ENCODE measurements around the gene DGKZ. TPM values are rescaled to one million over a fixed set of nuclear protein-coding genes. Genes with fewer than 3 reads are reported as not detected.
A peak's percentile ranks its signal among the peaks of the same experiment; 100 is the strongest.

The DGKZ gene
- total RNA-seq, 2 donors from 2014 or later: 79.4 to 86.4 TPM

DNA sequence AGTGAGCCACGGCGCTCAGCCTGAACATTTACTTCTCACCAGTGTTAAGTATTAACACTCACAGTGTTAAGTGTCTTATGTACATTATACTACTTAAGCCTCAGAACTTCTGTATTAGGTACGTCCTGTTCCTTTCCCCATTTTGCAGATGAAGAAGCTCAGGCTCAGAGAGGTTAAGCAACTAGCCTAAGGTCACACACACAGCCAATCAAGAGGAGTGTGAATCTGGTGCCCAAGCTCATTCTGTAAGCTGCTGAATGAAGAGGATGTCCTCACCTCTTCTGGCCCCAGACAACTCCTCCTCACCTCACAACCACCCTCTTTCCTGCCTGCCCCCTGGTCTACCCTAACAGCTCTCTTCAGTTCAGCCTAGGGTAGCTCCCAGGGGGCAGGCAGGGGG lies 39.9 kb upstream of the DGKZ start:
- no peak for ATAC-seq
- WGBS, 2 donors: 81 to 90% methylated on average over 3 of the region's 3 CpGs
- no peaks in the 10 kb centered on the region for H3K27me3 ChIP-seq
- no peak overlapping the region for H3K4me3 ChIP-seq
- H3K36me3 ChIP-seq (replicated peaks in 1 of 2; ENCODE audit: insufficient read depth in 1 of 2, low read depth in 2 of 2): peaks cover 5 to 17% of the 10 kb centered on the region in 2 donors
- intact Hi-C loops (cut with DNase I): loop anchor here (5.0 kb wide), 1 partner anchor 55 kb away; no protein-coding TSS in a partner anchor
- no peaks in the 10 kb centered on the region for H3K9me3 ChIP-seq
- no peak for DNase-seq
- no peak for TF ChIP-seq POLR2A (IDR thresholded peaks at IDR 0.05)
- TF ChIP-seq CTCF (IDR thresholded peaks at IDR 0.05): no peak
- no peaks in the 10 kb centered on the region for H3K4me1 ChIP-seq
- no peak overlapping the region for H3K27ac ChIP-seq

- DNase-seq: no peak
- WGBS, 2 donors: 77 to 80% methylated on average over 6 to 13 of the region's 14 CpGs
- no peaks in the 10 kb centered on the region for H3K27me3 ChIP-seq
- H3K4me3 ChIP-seq: no peak overlapping the region
- intact Hi-C loops (cut with DNase I): loop anchor here (5.0 kb wide), 1 partner anchor 56 kb away; no protein-coding TSS in a partner anchor
- H3K4me1 ChIP-seq: no peaks in the 10 kb centered on the region
- TF ChIP-seq POLR2A (IDR thresholded peaks at IDR 0.05): no peak
- no peak for TF ChIP-seq CTCF (IDR thresholded peaks at IDR 0.05)
- peaks cover 4 to 15% of the 10 kb centered on the region in 2 donors for H3K36me3 ChIP-seq (replicated peaks in 1 of 2; ENCODE audit: insufficient read depth in 1 of 2, low read depth in 2 of 2)
- H3K9me3 ChIP-seq: no peaks in the 10 kb centered on the region
- ATAC-seq: no peak
- no peak overlapping the region for H3K27ac ChIP-seq
Measured at GRCh38 chr11:46307785-46308341, 39.4 kb upstream of the DGKZ start.

DNA sequence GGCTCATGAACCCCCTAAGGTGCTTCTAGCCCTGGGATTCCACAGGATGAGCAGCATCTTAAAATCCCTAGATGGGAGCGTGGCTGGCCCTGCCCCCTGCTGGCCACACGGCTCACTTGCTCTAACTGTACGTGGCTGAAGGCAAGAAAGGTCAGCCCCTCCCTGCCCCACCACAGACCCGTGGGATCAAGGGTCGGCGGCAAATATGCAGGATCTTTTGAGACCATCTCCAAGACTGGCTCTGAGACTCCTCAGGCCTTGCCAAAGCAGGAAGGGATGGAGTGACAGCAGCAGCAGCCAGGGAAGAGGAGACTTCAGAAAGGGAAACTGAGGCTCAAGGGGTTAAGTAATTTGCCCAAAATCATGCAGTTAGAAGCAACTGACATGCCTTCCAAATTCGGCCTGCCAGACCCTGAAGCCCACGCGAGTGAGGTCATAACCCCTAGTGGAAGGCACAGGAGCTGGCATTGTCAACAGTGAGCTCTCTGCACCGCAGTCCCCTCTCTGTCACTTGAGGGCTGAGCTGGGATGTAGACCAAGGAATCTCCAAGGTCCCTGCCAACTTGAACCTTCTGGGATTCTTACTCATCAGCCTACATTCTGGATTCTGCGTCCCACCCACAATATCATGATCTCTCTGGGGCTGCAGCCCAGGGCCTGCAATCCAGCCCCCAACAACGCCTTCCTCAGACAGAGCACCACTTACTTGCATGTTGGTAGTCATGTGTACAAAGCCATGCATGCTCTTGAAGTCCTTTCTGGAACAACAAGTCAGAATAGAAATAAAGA lies 38.4 kb upstream of the DGKZ start:
- TF ChIP-seq POLR2A (IDR thresholded peaks at IDR 0.05): no peak
- TF ChIP-seq CTCF (IDR thresholded peaks at IDR 0.05): peak; percentile 66 to 78 (median 74)
- Histone ChIP-seq H3K27ac (no peak overlapping the region), H3K9me3 (no peaks in the 10 kb centered on the region), H3K36me3 (replicated peaks in 1 of 2; ENCODE audit: insufficient read depth in 1 of 2, low read depth in 2 of 2) (peaks cover 0 to 13% of the 10 kb centered on the region in 2 donors), H3K4me3 (no peak overlapping the region), H3K27me3 (no peaks in the 10 kb centered on the region), H3K4me1 (no peaks in the 10 kb centered on the region)
- DNase-seq (peak; percentile 73 to 83 (median 79)), ATAC-seq (peak; percentile 79)
- intact Hi-C loops (cut with DNase I): loop anchor here (5.0 kb wide), 1 partner anchor 57 kb away; no protein-coding TSS in a partner anchor
- WGBS, 2 donors: 27 to 33% methylated on average over 9 to 12 of the region's 12 CpGs

DNA sequence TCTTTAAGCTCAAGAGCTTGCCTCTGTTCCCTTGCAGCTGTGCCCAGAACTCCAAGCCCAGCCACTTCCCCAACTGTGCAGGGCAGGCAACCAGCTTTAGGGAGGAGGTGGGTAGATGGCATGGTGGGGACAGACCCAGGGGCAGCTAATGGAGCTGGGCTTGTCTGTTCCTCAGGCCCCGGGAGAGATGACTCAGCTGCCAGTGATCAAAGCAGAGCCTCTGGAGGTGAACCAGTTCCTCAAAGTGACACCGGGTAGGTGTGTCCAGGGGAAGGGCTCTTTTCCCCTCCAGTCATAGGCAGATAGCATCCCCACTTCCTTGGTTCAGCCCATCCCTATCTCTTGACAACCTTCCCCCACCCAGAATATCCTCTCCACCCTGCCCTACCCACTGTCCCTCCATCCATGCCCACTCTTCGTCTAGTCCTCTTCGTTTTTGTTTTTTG lies 37.4 kb upstream of the DGKZ start:
- H3K27me3 ChIP-seq: no peaks in the 10 kb centered on the region
- ATAC-seq (no peak), DNase-seq (no peak)
- intact Hi-C loops (cut with DNase I): loop anchor here (5.0 kb wide), 1 partner anchor 58 kb away; no protein-coding TSS in a partner anchor
- H3K36me3 ChIP-seq (replicated peaks in 1 of 2; ENCODE audit: insufficient read depth in 1 of 2, low read depth in 2 of 2): peaks cover 0 to 11% of the 10 kb centered on the region in 2 donors
- 60 to 64% methylated on average over 4 of the region's 4 CpGs for WGBS, 2 donors
- peaks cover 2% of the 10 kb centered on the region for H3K4me1 ChIP-seq
- H3K9me3 ChIP-seq: no peaks in the 10 kb centered on the region
- no peak overlapping the region for H3K27ac ChIP-seq
- TF ChIP-seq CTCF (IDR thresholded peaks at IDR 0.05) (no peak), POLR2A (IDR thresholded peaks at IDR 0.05) (no peak)
- H3K4me3 ChIP-seq: no peak overlapping the region
